Ammon's horn (tissue), 1 donor: ENCODE results near the gene GSN.

Experiments
- DNase-seq: peaks from one replicate; pipeline ENCODE4 v3.0.0-alpha.2; 2016; ENCODE audit warnings: low spot score

Gene GSN

GRCh38 chr9:121323449-121324151, 55.6 kb downstream of the GSN start:
- no peak for DNase-seq

GRCh38 chr9:121324316-121324715, 56.4 kb downstream of the GSN start:
- DNase-seq = no peak

- no peak for DNase-seq
Measured at GRCh38 chr9:121324755-121325154, 56.8 kb downstream of the GSN start.

DNA sequence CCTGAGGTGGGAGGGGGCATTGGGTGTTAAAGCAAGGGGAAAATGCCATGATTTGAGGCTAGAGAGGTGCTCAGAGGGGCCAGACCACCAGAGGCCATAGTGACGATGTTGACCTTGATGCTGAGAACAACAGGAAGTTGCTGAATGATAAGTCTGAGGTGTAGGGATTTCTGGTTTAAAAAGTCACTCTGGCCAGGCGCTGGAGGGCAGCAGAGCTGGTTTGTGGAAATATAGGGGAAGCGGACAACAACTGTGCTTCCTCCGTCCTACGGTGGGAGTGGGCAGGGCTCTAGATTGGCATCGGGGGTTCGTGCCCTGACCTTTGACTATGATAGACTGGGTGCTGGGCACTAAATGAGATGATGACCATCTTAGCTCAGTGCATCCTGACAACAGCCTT, 57.4 kb downstream of the GSN start:
- DNase-seq = no peak

DNA sequence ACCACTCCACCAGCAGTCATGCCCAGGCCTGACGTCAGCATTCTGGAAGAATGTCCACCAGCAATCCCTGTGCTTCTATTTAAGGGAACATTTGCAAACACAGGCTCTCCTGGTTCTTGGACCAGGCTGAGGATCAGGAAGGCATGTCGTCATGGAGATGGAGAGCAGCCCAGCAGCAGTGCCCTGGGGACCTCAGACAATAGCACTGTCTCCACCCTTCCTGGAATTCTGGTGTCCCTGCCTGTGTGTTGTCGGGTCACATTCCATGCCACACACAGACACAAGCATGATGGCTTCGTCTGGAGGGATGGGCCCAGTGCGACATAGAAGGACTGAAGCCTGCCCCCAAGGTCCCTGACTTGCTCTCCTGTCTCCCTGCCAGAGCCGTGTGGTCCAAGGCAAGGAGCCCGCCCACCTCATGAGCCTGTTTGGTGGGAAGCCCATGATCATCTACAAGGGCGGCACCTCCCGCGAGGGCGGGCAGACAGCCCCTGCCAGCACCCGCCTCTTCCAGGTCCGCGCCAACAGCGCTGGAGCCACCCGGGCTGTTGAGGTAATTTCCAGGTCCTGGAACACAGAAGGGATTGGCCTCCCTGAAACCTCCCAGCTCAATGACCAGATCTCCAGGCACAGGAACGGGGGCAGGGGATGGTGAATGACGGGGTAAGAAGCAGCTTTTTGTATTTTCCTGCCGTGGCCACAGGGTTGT, 58.3 kb downstream of the GSN start:
- DNase-seq = peak; percentile 65

DNA sequence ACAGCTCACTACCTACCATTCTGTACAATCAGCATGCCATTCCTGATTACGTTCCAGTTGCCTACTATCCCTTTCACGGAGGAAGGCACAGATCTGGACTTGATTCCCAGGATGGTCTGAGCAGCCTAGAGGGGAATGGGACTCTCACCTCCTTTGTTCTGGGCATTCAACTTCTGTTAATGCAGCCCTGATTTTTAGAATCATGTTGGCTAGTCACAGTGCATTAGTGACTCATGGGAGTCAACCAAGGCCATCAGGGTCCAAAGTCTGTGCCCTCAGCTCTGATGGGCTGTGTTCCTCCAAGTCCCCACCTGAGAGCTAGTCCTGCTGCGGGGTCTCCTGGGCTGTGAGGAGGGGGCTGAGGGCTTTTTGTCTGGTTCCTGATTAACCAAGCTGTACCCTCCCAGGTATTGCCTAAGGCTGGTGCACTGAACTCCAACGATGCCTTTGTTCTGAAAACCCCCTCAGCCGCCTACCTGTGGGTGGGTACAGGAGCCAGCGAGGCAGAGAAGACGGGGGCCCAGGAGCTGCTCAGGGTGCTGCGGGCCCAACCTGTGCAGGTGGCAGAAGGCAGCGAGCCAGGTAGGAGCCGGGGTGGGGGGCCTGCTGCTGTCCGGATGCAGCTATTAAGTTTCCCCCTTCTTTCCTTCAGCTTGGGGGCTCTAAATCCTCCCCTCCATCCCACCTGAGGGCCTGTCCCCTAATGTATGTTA, 59.1 kb downstream of the GSN start:
- no peak for DNase-seq

DNA sequence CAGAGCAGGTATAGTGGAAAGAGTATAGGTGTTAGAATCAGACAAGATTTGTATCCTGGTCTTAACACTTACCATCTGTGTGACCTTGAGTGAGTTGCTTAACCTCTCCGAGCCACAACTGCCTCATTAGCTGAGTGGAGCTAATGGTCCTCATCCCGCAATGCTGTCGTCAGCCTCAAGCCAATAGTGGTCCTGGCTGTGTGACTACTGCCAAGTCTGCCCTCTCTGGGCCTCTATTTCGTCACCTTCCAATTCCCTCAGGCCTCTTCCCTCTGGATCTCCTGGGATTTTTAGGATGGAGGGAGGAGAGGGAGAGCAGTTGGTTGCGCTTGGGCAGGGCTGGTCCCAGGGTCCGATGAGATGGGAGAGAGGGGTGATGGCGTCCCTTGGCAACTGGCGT, 60.5 kb downstream of the GSN start:
- DNase-seq = no peak

- DNase-seq = no peak
Measured at GRCh38 chr9:121328876-121329681, 61.1 kb downstream of the GSN start.

DNA sequence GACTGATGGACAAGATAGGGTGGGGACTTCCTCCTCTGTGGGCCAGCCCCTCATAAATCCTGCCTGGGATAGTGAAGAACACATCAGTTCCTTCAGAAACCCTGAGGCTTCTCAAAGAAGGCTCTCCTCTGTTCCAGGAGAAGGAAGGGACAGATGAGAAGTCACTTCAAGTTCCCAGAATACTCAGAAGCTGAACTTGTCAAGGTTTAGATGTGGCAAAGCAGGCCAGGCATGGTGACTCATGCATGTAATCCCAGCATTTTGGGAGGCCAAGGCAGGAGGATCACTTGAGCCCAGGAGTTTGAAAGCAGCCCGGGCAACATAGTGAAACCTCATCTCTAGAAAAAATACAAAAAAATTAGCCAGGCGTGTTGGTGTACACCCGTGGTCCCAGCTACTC, 63.6 kb downstream of the GSN start:
- DNase-seq = no peak

- no peak for DNase-seq
Measured at GRCh38 chr9:121331992-121332685, 64.2 kb downstream of the GSN start.

GRCh38 chr9:121333950-121334773, 66.2 kb downstream of the GSN start:
- no peak for DNase-seq

DNA sequence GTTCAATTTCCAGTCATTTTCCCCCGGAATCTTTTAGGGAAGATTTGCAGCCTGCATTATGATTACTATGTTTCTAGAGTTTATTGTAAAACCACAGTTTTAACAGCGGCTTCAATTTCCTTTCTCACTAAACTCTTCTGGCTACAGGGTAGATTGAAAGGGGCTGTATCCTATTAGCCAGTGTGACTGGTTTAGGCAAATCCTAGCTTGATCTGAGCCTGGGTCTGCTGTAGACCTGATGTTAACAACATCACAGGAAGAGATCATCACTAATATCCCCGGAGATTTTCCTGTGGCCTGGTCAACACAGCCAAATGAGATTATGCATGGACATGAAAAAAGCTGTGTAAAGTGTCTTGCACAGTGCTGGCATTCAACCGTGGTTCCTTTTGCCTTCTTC, 68.7 kb downstream of the GSN start:
- DNase-seq = no peak

- no peak for DNase-seq
Measured at GRCh38 chr9:121339437-121339836, 71.5 kb downstream of the GSN start.

GRCh38 chr9:121340676-121341392, 72.9 kb downstream of the GSN start:
- no peak for DNase-seq

DNA sequence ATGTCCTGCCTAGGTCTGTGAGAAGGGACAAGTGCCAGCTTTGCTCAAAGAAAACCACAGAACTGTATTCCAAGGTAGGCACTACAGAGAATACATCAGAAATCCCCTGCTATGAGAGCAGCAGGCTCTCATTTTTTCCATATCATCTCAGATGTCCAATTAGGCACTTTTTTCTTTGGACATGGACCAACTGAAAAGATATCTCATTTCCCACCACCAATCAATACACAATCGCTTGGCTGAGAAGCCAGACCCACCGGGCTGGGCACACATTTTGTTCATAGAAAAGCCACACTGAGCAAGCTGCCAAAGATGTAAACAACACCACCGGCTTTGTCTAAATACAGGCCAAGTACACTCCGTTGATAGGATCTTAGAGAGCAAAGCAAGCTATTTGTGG, 76.2 kb downstream of the GSN start:
- no peak for DNase-seq

DNA sequence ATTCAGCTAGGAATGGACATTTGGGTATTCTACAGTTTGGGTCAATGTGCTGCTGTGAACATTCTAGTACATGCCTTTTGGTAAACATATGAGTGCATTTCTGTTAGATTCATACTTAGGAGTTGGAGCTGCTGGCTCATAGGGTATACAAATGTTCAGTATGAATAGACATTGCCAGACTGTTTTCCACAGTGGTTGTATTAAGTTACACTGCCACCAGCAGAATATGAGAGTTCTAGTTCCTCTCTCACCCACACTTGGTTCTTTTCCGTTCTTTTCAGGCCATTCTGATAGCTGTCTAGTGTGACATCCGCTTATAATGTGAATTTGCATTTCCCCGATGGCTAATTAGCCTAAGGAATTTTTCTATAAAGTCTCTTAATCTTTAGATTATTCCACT, 77.1 kb downstream of the GSN start:
- no peak for DNase-seq

- DNase-seq = no peak
Measured at GRCh38 chr9:121348221-121348620, 80.3 kb downstream of the GSN start.

DNA sequence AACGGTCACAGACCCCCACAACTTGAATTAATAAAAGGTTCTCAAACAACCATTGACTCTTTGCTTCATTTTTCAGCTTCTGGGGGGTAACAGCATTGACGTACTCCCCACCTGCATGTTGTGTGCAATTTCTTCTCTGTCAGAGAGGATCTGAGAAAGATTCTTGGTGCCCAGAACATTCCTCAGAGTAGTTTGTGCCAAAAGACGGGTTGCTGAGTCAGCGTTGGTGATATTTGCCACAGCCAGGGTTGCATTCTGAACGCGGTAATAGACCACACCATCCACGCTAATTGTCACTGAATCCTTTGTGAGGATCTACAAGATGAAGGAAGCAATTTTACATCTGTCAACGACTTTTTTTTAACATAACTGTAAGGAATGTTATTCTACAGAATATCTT, 81.0 kb downstream of the GSN start:
- no peak for DNase-seq

GRCh38 chr9:121350036-121350435, 82.1 kb downstream of the GSN start:
- DNase-seq = no peak

GRCh38 chr9:121350993-121351561, 83.1 kb downstream of the GSN start:
- peak; percentile 75 for DNase-seq
